ENCODE measurements around the gene TEAD3.

TEAD3 gene

DNA sequence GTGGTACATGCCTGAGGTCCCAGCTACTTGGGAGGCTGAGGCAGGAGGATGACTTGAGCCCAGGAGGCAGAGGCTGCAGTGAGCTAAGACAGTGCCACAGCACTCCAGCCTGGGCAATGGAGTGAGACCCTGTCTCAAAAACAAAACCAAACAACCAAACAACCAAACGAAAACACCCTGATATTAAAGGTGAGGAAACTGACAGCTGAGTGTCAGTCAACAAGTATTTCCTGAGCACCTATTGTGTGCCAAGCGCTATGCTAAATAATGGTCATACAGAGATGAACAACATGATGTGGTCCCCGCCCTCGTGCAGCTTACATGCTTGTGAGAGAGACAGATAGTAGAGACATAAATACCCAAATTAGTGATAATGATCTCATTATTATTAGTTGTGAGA lies 17.7 kb upstream of the TEAD3 start:
- in situ Hi-C loops (cut with MboI; ENCODE audit: low sequenced_read_pairs) = no loop called here

DNA sequence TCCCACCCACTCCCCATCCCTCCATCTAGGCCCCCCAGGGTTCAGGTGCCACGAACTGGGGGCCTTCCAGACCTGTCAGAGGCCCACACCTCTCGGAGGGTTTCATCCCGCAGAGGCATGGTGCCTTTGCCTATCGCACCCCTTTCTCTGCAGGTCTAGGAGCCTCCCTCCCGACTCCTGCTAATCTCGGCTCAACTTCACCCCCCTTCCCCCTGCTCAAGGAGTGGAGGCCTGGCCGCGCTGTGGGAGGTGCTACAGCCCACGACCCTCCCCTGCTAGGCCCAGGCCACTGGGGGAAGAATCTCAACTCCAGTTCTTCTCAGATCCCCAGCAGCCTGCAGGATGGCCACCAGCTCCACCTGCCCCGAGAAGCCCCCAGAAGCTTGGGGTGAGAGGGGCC lies 15.9 kb upstream of the TEAD3 start, which contains the start of gene TULP1:
TULP1 (minus strand) TSS at position 157 of the 400 bp plus-strand sequence; CDS start at position 119, 38 bp downstream.
- in situ Hi-C loops (cut with MboI; ENCODE audit: low sequenced_read_pairs) = no loop called here

DNA sequence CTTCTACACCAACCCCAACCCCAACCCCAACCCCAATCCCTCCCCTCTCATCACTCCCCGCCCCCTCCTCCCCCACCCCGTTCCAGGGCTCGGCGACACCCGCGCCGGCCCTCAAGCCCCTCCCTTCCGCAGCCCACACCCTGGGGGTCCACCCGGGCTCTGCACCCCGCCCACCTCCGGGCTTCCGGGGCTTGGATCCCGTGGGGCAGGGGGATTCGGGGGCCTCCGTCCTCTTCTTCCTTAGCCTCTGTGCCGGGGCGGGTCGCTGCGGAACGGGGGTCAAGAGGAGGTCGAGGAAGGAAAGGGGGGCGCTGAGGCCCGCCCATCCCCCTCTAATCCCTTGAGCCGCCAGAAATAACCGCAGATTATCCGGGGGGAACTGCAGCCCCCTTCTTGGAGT lies 15.1 kb upstream of the TEAD3 start:
- in situ Hi-C loops (cut with MboI; ENCODE audit: low sequenced_read_pairs) = no loop called here

DNA sequence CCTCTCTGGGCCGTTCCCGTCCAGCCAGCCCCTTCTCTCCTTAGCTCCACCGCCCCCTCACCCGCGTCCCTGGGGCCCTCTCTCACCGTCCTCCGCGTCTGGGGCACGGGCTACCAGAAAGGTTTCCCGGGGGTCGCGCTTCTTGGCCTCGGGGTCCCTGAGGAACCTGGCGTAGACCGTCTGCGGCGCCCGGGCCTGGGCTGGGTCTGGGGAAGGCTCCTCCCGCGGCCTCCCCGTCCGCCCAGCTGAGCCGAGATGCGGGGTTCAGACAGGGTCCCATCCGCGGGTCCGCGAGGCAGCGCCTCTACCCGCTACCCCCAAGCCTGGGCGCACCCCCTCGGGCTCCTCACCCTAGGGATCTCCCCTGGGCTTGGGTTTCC lies 14.7 kb upstream of the TEAD3 start:
- in situ Hi-C loops (cut with MboI; ENCODE audit: low sequenced_read_pairs) = no loop called here

DNA sequence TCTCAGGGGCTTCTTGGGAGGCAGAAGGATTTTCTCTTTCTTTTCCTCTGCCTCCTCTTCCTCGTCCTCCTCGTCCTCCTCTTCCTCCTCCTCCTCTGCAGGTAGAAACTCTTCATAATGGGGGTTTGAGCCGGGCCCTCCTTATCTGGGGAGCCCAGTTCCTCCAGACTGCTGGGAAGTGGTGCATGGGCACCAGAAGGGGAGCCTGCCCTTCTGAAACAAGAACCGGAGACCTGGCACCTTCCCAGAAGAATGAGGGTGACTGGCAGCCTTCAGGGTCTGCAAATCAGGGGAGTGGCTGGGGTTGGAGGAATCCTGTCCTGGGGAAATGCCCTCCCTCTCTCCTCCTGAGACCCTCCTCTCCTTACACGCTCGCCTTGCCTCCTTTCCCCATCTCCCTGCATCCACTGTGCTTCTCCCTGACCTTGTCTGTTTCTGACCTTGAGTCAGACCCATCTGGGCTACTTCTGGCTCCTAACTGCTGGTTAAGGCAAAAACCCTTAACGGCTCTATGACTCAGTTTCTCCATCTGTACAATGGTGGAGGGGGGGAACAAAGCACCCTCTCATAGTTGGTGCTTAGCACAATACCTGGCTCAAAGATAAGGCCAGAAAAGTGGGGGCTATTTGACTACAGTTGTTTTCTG lies 14.2 kb upstream of the TEAD3 start:
- in situ Hi-C loops (cut with MboI; ENCODE audit: low sequenced_read_pairs) = no loop called here

DNA sequence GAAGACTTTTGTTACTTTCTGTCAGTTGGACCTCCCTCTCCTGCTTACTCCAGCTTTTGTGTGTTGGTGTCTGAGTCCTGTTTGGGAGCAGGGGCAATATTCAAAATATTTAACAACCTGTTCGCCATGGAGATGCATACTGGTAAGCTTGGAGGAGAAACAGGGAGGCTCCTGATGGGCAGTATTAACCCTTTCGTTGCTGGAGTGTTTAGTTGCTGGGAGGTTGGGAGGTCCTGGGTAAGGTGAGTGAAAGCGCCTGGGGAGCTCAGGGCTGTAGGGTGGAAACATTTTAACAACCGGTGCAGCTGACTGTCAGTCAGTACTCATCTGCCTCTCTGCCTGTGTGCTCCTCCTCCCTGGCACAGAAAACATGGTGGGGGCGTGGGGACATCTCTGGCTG lies 11.7 kb upstream of the TEAD3 start:
- in situ Hi-C loops (cut with MboI; ENCODE audit: low sequenced_read_pairs) = no loop called here

DNA sequence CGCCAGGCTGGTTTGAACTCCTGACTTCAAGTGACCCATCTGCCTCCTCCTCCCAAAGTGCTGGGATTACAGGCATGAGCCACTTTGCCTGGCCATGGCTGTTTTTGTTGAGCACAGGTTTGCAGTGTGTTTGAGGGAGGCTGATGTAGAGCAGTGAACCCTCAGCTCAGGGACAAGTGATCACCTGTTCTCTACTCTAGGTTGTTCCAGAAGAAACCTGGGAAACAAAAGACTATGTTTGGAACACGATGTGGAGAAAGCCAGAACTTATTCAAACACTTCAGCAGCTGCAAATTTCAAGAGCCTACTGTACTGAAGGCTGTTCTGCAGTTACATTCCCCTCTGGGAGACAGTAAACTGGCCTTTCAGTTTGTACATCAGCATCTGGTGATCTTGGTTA lies 11.1 kb upstream of the TEAD3 start:
- in situ Hi-C loops (cut with MboI; ENCODE audit: low sequenced_read_pairs) = no loop called here

DNA sequence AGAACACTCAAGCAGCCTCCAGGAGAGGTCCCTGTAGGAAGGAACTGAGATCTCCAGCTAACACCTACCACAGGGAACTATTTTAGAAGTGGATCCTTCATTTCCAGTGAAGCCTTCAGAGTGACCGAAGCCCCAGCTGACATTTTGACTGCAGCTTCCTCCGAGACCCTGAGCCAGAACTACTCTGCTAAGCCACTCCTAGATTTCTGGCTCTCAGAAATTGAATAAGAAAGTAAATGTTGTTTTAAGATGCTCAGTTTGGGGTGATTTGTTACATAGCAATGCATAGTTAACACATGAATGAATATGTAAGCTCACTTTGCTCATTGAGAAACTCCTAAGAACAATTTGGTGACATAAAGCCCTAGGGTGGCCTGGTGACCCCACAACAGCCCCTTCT lies 10.3 kb upstream of the TEAD3 start:
- in situ Hi-C loops (cut with MboI; ENCODE audit: low sequenced_read_pairs) = no loop called here

DNA sequence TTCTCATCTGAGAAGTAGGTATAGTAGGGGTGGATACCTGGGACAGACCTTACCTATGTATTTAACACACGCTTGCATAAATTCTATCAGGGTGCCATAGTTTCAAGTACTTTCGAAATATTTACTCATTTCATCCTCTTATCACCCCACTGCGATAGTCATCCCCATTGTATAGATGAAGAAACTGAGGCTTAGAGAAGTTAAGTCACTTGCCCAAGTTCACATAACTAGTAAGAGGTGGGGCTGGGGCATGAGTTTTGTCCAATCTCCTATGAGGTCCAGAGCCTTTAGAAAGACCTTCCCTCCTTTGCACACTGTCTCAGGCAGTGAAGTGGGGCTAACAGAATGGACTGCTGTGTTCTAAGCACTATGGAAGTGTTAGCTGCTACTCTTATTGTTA lies 9.7 kb upstream of the TEAD3 start:
- in situ Hi-C loops (cut with MboI; ENCODE audit: low sequenced_read_pairs) = no loop called here

DNA sequence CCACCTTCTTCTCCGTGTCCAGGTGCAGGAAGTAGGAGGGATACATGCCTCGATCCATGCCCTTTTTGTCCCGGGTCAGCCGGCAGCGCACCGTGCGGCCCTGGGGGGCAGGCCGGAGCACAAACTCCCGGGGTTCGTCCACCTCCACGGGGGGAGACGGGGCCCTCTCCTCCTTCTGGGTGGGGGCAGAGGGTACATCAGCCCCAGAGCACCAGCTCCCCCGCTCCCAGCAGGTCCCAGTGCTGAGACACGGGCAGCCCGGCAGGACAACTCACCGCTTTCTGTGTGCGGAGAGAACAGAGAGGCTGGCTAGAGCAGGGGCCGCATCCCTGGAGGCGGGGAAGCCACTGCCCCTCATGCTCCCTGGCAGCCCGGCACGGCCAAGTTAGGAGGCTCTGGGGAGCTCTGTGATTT lies 9.1 kb upstream of the TEAD3 start:
- in situ Hi-C loops (cut with MboI; ENCODE audit: low sequenced_read_pairs) = no loop called here

DNA sequence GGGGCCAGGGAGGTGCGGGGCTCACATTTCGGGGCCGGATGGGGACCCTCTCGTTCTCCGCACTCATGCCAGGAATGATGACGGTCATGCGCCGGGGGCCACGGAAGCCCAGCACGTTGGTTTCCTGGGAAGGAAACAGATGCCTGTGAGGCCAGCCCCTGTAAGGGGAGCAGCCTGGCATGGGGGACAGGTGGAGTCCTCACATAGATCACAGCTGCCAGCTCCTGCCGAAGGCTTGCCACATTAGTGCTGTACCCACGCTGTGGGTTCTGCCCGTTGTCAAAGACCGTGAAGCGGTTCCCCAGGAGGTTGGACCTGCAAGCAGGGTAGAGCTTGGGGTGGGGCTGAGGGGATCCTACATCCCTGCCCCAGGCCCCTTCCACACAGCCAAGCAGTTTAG lies 6.7 kb upstream of the TEAD3 start:
- in situ Hi-C loops (cut with MboI; ENCODE audit: low sequenced_read_pairs) = no loop called here

DNA sequence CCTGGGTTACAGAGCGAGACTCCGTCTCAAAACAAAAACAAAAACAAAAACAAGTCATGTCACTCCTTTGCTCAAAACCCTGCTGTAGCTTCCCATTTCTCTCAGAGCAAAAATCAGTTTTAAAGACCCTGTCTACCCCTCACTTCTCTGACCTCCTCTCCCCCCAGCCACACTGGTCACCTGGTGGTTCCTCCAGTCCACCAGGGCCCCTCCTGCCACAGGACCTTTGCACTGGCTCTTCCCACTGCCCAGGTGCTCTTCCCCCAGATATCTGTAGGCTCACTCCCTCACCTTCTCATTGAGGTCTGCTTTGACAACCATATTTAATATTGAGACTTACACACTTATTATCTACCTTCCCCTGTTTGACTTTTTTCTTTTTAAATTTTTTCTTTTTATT lies 4.9 kb upstream of the TEAD3 start:
- in situ Hi-C loops (cut with MboI; ENCODE audit: low sequenced_read_pairs) = no loop called here

DNA sequence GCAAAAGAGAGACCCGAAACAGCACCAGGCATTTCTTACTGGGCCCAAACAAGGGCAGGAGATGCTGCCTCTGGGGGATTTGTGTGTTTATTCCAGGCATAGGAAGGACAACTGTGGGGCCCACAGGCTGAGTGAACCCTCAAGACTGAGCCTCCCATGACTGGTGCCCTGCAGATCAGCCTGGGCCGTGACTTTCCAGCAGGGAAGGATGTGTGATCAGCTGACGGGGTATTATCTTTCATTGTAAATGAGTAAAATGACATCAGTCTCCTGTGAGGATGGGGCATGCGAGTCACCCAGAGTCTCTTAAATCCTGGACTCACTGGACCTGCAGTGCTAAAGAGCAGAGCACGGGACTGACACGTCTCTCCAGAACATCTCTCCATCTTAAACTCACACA lies 3.9 kb upstream of the TEAD3 start:
- in situ Hi-C loops (cut with MboI; ENCODE audit: low sequenced_read_pairs) = no loop called here

DNA sequence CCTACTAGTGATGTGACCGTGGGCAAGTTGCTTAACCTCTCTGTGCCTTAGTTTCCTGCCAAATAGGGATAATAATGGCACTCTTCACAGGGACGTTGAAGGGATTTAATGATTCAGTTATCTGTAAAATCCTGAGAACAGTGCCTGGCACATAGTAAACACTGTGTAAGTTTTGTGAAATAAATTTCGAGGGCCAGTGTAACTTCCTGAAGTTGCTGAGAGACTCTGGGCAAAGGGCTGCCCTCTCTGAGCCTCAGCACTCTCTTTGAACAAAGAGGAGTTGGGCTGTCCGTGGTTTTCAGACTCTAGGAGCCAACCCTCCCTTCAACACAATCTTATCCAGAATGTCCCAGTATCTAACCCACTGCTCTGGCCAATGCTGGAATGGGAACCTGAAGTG lies 2.5 kb upstream of the TEAD3 start:
- in situ Hi-C loops (cut with MboI; ENCODE audit: low sequenced_read_pairs) = no loop called here

DNA sequence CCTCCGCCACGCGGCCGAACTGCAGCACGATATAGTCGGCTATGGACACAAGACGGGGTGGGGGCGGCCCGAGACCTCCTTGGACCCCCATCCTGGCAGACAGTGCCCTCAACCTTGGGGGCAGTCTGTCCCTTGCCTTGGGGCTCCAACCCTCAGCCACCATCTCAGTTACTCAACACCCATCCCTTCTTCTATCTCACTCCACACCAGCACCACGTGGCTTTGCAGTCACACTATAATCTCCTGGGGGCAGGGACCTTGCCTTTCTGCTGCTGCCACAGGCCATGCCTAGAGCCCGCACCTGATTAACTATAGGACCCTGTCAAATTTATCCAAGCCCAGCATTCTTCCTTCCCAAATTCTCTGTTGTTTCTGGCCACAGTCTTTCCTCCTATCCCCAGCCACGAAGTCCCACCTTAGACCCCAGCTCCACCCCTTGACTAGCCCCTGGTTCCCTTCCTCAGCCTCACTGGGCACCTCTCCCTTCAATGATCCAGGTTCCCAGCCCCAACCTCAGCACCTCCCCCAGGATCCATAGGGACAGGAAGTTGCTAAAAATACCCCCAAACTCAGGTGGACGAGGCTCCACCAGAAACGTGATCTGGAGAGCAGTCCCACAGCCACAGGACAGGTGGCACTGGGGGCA lies 1.7 kb upstream of the TEAD3 start:
- in situ Hi-C loops (cut with MboI; ENCODE audit: low sequenced_read_pairs) = no loop called here

DNA sequence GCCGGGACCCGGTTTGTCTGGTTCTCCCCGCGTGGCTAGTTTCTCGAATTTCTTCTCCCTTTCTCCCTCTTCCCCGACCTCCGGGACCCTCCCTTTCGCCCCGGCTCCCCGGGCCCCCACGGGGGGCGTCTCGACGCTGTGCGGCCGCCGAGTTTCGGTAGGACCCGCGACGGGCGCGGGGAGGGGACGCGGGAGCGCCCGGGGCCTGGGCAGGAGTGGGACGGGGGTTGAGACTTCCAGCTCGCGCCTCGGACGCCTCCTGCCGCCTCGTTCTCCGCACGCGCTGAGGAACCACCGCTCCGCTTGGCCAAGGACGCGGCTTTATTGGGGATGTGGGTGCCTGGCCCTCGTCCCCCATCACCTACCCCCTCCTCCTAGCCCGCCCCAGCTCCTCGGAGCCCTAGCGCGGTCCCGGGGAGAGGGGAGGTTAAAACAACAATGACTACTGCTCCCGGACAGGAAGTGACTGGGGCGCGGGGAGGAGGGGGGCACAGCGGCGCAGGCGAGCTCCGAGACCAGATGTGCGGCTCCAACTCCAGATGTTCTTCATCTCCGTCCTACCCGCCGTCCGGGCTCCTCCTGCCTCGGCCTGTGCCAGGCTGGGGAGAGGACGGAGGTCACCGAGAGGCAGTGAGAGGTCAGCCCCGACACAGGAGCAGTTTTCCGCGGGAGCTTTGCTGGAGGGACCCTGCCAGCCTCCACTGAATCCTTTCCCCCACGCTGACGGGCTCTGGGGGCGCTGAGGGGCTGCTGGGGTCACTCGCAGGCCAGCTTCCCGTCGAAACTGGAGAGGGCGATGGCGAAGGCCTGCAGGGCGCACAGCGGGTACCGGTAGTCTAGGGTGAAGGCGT lies 917 bp upstream of the TEAD3 start:
- in situ Hi-C loops (cut with MboI; ENCODE audit: low sequenced_read_pairs) = no loop called here

DNA sequence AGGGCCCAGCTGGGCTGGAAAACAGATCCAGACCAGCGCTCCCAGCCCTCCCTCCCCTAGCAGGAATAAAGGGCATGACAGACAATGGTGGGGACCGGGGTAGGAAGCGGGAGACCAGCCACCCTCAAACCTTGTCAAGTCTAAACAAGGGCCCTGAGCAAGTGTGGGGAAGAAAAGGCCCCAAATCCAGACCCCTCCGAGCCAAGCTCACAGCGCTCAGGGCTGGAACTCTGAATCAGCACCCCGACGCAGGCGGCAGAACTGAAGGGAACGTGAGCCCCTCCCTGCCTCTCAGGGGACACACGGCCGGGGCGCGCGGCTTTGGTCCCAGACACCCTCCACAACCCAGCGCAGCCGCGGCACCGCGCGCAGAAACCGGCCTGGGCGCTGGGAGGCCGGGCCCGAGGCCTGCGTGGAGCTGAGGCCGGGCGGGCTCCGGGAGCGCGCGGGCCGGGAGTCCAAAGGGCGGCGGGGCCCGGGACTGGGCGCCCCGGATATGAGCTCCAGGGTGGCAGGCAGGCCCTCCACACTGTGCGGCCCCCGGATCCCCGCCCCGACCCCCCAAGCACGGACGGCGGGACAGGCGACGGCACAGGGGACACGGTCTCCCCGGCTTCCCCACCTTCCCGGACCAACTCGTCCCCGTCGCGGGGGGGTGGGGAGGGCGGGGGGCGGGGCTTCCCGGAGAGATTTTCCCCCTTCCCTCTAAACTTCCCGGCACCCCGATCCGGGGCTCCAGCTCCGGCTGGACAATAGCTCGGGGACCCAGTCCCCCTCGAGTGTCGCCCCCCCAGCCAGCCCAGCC lies 641 bp downstream of the TEAD3 start:
- in situ Hi-C loops (cut with MboI; ENCODE audit: low sequenced_read_pairs) = no loop called here

DNA sequence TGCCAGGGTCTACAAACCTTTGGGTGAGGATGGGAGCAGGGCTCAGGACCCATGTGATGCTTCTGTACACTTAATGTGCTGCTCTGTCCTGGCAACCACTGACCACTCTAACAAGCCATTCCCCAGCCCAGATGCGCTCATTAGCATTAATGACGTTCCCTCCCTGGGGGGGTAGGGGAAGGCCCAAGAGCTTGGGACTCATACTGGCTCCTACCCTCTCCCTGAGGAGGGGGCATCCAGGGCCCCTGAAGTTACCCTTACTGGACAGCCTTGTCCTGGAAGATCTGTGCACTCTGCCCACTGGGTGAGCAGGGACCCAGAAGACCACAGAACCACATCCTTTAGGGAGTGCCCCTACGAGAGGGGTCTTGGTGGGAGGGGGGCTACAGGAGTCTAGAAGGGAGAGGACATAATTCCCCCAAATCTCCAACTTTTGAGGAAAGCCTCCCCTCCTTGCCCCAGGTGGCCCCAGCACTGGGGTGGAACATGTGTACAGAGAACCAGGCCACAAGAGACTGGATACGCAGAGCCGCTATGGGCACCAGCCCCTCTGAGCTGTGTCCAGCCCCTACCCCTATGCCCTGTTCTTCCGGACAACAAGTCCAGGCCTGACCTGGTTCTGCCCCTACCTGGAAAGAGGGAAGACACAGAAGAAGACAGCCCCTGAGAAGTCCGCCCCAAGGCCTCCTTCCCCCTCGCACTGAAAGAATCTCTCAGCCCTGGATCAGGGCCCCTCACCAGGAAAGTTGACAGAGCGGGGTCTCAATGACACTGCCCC lies 1.4 kb downstream of the TEAD3 start:
- in situ Hi-C loops (cut with MboI; ENCODE audit: low sequenced_read_pairs) = no loop called here

DNA sequence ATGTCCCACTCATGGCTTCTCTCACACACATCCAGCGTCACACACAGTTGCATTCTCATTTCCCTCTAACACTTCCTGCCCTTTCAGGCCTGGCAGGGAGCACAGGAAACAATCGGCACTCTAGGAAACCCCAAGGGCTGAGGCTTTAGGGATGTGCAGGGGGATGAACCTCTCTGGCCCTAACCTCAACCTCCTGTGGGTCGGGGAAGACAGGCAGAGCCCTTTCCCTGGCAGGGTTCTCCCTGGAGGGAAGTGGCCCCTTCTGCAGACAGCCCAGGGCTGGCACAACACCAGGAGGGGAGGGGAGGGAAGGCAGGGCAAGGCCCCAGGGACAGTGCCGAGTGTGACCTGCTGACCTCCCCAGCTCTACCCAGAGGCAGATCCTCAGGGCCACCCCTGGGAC lies 2.7 kb downstream of the TEAD3 start:
- in situ Hi-C loops (cut with MboI; ENCODE audit: low sequenced_read_pairs) = no loop called here

DNA sequence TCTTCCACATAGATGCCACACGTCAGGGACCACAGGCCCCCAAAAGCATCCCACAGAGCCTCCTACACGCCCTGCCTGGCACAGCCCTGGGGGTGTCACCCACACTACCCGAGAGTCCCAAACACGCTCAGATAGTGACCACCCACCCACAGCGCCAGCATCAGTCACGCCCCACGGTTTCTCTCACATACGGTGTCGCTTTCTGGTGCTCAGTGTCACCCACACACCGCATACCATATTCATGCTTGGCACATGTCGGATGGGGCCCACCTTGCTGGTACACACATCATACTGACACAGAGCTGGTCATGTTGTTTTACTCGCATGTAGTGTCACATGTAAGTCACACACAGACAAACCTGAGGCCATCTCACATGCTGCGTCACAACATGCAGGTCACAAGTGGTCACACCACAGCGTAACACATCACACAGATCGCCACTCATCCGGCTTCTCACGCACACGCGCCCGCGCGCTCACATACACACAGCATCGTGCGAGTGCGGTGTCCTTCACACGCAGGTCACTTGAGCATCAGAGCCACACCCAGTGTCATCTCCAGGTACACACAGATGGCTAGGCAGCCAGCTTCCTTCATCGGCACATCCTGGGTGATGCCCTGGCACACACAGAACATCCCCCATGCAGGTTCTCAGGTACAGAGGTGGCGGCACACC lies 3.4 kb downstream of the TEAD3 start:
- in situ Hi-C loops (cut with MboI; ENCODE audit: low sequenced_read_pairs) = no loop called here
